IMR-90 (cell line): ENCODE results near the gene COMP. TPM values are rescaled to one million over a fixed set of nuclear protein-coding genes. Genes with fewer than 3 reads are reported as not detected.

Experiments used
- ATAC-seq: fragments of 200-7000 bp; cut with Tn5 transposase; 2 replicates; pipeline ENCODE4 v1.9.1; 2020; ENCODE audit warnings: low read depth, mild to moderate bottlenecking, moderate library complexity
- BruUV-seq: library from RNA; stranded (reverse); fragments of 400-500 nt; replicated peaks from 2 replicates; lab custom pipeline; 2021; lab: Mats Ljungman, UMichigan
- CTCF ChIA-PET: fragments of 300-600 bp; formaldehyde crosslinking; extraction: SDS; loops from one replicate; lab custom pipeline; 2021; ENCODE audit warnings: antibody characterized with exemption; lab: Yijun Ruan, JAX
- POLR2A ChIA-PET: fragments of 300-600 bp; sonication (Branson Sonifier 250); formaldehyde crosslinking; loops from one replicate; lab custom pipeline; 2022; ENCODE audit warnings: antibody characterized with exemption; ENCODE audit not compliant: unreplicated experiment; lab: Charles Lee
- DNase-seq: peaks from one replicate; pipeline ENCODE4 v3.0.0; 2013
- H2AFZ ChIP-seq: replicated peaks from 2 replicates; pipeline ENCODE3; 2013; ENCODE audit warnings: low read length, mild to moderate bottlenecking; ENCODE audit not compliant: poor library complexity
- H2AK5ac ChIP-seq: 2 replicates; pipeline ENCODE4 v1.6.1; 2013; ENCODE audit warnings: low read depth, low read length, inconsistent platforms
- H2AK9ac ChIP-seq: replicated peaks from 2 replicates; pipeline ENCODE3; 2013; ENCODE audit warnings: mild to moderate bottlenecking, low read depth, low read length, moderate library complexity; ENCODE audit not compliant: poor library complexity
- H2BK120ac ChIP-seq: 2 replicates; pipeline ENCODE4 v1.6.1; 2013; ENCODE audit warnings: low read depth, low read length, inconsistent platforms
- H2BK15ac ChIP-seq: 3 replicates; pipeline ENCODE4 v1.6.1; 2013; ENCODE audit warnings: low read depth, low read length, inconsistent platforms
- H2BK20ac ChIP-seq: 2 replicates; pipeline ENCODE4 v1.6.1; 2013; ENCODE audit warnings: low read depth, mild to moderate bottlenecking, inconsistent platforms, low read length, moderate library complexity
- H2BK5ac ChIP-seq: 2 replicates; pipeline ENCODE4 v1.6.1; 2013; ENCODE audit warnings: mild to moderate bottlenecking, low read depth, low read length, inconsistent platforms; ENCODE audit not compliant: poor library complexity, severe bottlenecking
- H3K14ac ChIP-seq: replicated peaks from 2 replicates; pipeline ENCODE4 v1.6.1; 2013; ENCODE audit warnings: low read depth, low read length, inconsistent platforms
- H3K18ac ChIP-seq: 2 replicates; pipeline ENCODE4 v1.6.1; 2013; ENCODE audit warnings: low read depth, low read length, control low read depth
- H3K23ac ChIP-seq: 2 replicates; pipeline ENCODE4 v1.6.1; 2013; ENCODE audit warnings: low read depth, low read length, inconsistent platforms
- H3K27ac ChIP-seq: 2 replicates; pipeline ENCODE4 v1.5.1; 2013; ENCODE audit warnings: mild to moderate bottlenecking, control low read depth, low read length; ENCODE audit not compliant: insufficient read depth
- H3K27me3 ChIP-seq: 2 replicates; pipeline ENCODE4 v1.6.1; 2013; ENCODE audit warnings: low read length; ENCODE audit not compliant: control insufficient read depth, insufficient read depth
- H3K36me3 ChIP-seq: 2 replicates; pipeline ENCODE4 v1.6.1; 2013; ENCODE audit warnings: low read length, mixed read lengths; ENCODE audit not compliant: control insufficient read depth, insufficient read depth
- H3K4ac ChIP-seq: 2 replicates; pipeline ENCODE4 v1.6.1; 2013; ENCODE audit warnings: low read depth, low read length, inconsistent platforms
- H3K4me1 ChIP-seq: 2 replicates; pipeline ENCODE4 v1.6.1; 2013; ENCODE audit warnings: low read length, mixed read lengths; ENCODE audit not compliant: control insufficient read depth, insufficient read depth
- H3K4me2 ChIP-seq: 2 replicates; pipeline ENCODE4 v1.6.1; 2013; ENCODE audit warnings: low read depth, mild to moderate bottlenecking, control low read depth, low read length, moderate library complexity
- H3K4me3 ChIP-seq: 2 replicates; pipeline ENCODE4 v1.5.1; 2013; ENCODE audit warnings: low read depth, mild to moderate bottlenecking, control low read depth, low read length, moderate library complexity; ENCODE audit not compliant: insufficient read depth
- H3K56ac ChIP-seq: 2 replicates; pipeline ENCODE4 v1.6.1; 2013; ENCODE audit warnings: low read length, inconsistent platforms; ENCODE audit not compliant: insufficient read depth; ENCODE audit errors: extremely low read depth
- H3K79me1 ChIP-seq, 2 experiments: 2 replicates each; pipeline ENCODE4 v1.6.1; 2013; ENCODE audit warnings: low read length in 2 of 2, inconsistent platforms in 1 of 2, low read depth in 1 of 2
- H3K9ac ChIP-seq: 2 replicates; pipeline ENCODE4 v1.6.1; 2013; ENCODE audit warnings: low read depth, low read length, control low read depth
- H3K9me1 ChIP-seq: 2 replicates; pipeline ENCODE4 v1.6.1; 2013; ENCODE audit warnings: low read length, inconsistent platforms; ENCODE audit not compliant: insufficient read depth
- H3K9me3 ChIP-seq: 2 replicates; pipeline ENCODE4 v1.6.1; 2013; ENCODE audit warnings: low read length; ENCODE audit not compliant: control insufficient read depth, insufficient read depth
- H4K20me1 ChIP-seq: 2 replicates; pipeline ENCODE4 v1.6.1; 2013; ENCODE audit warnings: low read length, inconsistent platforms; ENCODE audit not compliant: insufficient read depth
- H4K5ac ChIP-seq: 2 replicates; pipeline ENCODE4 v1.6.1; 2013; ENCODE audit warnings: mild to moderate bottlenecking, low read depth, low read length, control low read depth
- H4K8ac ChIP-seq, 2 experiments: 2 replicates each; pipeline ENCODE4 v1.6.1; 2013; ENCODE audit warnings: low read depth in 2 of 2, low read length in 2 of 2, control low read depth in 1 of 2, inconsistent platforms in 1 of 2
- H4K91ac ChIP-seq: 2 replicates; pipeline ENCODE4 v1.6.1; 2013; ENCODE audit warnings: low read depth, low read length, inconsistent platforms; ENCODE audit not compliant: insufficient read depth
- CHD1 ChIP-seq: IDR thresholded peaks from 2 replicates; pipeline ENCODE4 v1.6.1; 2012; ENCODE audit warnings: low read depth, low read length, improper control_type of control experiment
- MAFK ChIP-seq: IDR thresholded peaks from 2 replicates; pipeline ENCODE4 v1.6.1; 2012; ENCODE audit warnings: low read depth, low read length, improper control_type of control experiment
- MAZ ChIP-seq: IDR thresholded peaks from 2 replicates; pipeline ENCODE4 v1.6.1; 2012; ENCODE audit warnings: low read depth, mild to moderate bottlenecking, low read length, improper control_type of control experiment, moderate library complexity, borderline replicate concordance
- POLR2A ChIP-seq: IDR thresholded peaks from 2 replicates; pipeline ENCODE4 v1.6.1; 2012; ENCODE audit warnings: mild to moderate bottlenecking, low read depth, low read length
- RAD21 ChIP-seq: IDR thresholded peaks from 2 replicates; pipeline ENCODE4 v1.6.1; 2012; ENCODE audit warnings: low read length, improper control_type of control experiment
- RFX5 ChIP-seq: IDR thresholded peaks from 2 replicates; pipeline ENCODE4 v1.8.0; 2012; ENCODE audit warnings: low read depth, mild to moderate bottlenecking, low read length, moderate library complexity
- WGBS, 2 experiments: methylation state at CpG; one replicate each; pipeline versions ENCODE4 v1.1.5 to v1.1.7; 2013; ENCODE audit warnings: missing lambda C conversion rate in 2 of 2; ENCODE audit not compliant: insufficient read length in 1 of 2; ENCODE audit errors: extremely low coverage in 2 of 2; 5-methylcytosine and 5-hydroxymethylcytosine counted together
- dilution Hi-C: fragments of 300-500 bp; cut with HindIII; formaldehyde crosslinking; loops from one replicate; pipeline ENCODE4 v1.14.3; 2018; ENCODE audit warnings: low sequenced_read_pairs; ENCODE audit not compliant: unreplicated experiment
- in situ Hi-C: fragments of 300-500 bp; cut with MboI; formaldehyde crosslinking; loops from 3 replicates; pipeline ENCODE4 v1.14.3; 2019; ENCODE audit warnings: low sequenced_read_pairs, inconsistent platforms, mixed read lengths
- intact Hi-C: fragments of 100-400 bp; cut with micrococcal nuclease; formaldehyde crosslinking; loops from 2 replicates; pipeline ENCODE4 v1.10.0; 2022
- polyA plus RNA-seq, 3 experiments: library from polyadenylated mRNA; depleted of rRNA; stranded (reverse); fragments of >200 nt; gene quantifications; 2 replicates each; pipeline ENCODE4 v1.2.3, GENCODE V29; 2012; ENCODE audit warnings: low replicate concordance in 1 of 3
- total RNA-seq: library from RNA; depleted of rRNA; stranded (reverse); fragments of >200 nt; gene quantifications from 2 replicates; pipeline ENCODE4 v1.2.3, GENCODE V29; 2012
- TF ChIP-seq, protein P1 (sequence below): fragments of 150-350 bp; IDR thresholded peaks from 2 replicates; pipeline ENCODE4 v1.6.1; 2016; ENCODE audit warnings: low read depth, mild to moderate bottlenecking, low read length, moderate library complexity, borderline replicate concordance
- TF ChIP-seq, protein P2 (sequence below): conservative IDR thresholded peaks from 2 replicates; pipeline ENCODE4 v1.5.1; 2012; ENCODE audit warnings: mild to moderate bottlenecking, low read depth, low read length, improper control_type of control experiment

COMP gene
- total and polyA plus RNA-seq, 2 of the 4 experiments (the other 2 are of a cell fraction): under 0.01 to 0.43 TPM

DNA sequence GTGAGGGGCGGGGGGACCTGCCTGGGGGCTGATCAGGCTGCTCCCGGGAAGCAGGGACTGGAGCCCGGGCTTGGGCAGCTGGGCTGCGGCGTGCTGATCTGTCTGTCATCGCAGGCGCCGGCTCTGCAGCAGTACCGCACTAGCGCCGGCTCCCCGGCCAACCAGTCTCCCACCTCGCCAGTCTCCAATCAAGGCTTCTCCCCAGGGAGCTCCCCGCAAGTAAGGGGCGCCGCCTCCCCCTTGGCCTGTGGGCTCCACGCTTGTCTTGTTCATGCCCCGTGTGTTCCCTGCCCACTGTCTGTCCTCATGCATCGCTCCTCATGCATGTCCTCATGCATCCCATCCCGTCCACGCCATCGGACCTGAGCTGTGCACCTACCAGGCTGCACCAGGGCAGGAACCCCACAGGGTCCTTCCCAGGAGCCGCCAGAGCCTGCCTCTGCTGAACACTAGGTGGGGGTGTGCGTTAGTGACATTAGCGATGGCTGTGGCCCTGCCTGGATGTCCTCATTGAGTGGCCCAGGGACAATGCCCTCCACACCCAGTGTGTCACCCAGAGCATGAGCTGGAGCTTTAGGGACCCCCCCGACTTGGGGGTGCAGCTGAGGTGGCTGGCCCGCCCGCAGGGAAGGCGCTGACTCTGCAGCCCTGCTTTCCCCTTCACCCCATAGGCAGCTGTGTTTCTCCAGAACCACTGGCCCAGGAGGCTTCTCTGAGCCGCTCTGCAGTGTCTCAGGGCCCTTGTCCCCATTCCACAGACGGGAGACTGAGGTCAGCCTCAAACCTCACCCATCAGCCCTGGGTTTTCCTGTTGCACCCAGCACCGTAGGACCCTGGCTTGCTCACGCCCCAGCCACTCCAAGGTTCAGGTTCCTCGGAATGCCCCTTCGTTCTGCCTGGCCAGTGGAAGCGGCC is 19.5 kb downstream of the COMP start:
- H3K14ac ChIP-seq: no peak overlapping the region
- H2BK5ac ChIP-seq: no peak overlapping the region
- no TSS peak for BruUV-seq
- WGBS, 2 experiments: 90% methylated on average over 18 of the region's 36 CpGs; no CpG with 5 or more reads in 1 of the 2 experiments
- no peak overlapping the region for H2BK120ac ChIP-seq
- no peak overlapping the region for H2AFZ ChIP-seq
- no peak overlapping the region for H4K5ac ChIP-seq
- H2AK9ac ChIP-seq: no peak overlapping the region
- H3K9me1 ChIP-seq: peaks cover 4% of the 10 kb centered on the region; the same call in 1 of the 2 replicates
- no peak overlapping the region for H3K4ac ChIP-seq
- H3K56ac ChIP-seq: no peak overlapping the region
- H4K91ac ChIP-seq: no peak overlapping the region
- ChIA-PET POLR2A (no interaction called here), CTCF (interaction anchor here (0.7 kb wide), 1 partner anchor 9 kb away, joined by 3 read pairs; no protein-coding TSS in a partner anchor)
- no peak overlapping the region for H4K8ac ChIP-seq
- H2BK20ac ChIP-seq: no peak overlapping the region
- H4K20me1 ChIP-seq: peaks cover 16% of the 10 kb centered on the region
- dilution Hi-C loops (no loop called here), intact Hi-C loops (no loop called here), in situ Hi-C loops (no loop called here)
- peaks cover 10% of the 10 kb centered on the region for H3K4me1 ChIP-seq
- H3K23ac ChIP-seq: no peak overlapping the region
- no peak overlapping the region for H3K4me2 ChIP-seq
- H3K79me1 ChIP-seq: no peaks in the 10 kb centered on the region
- ATAC-seq: no peak
- no peaks in the 10 kb centered on the region; the same call in 1 of the 2 replicates for H3K36me3 ChIP-seq
- no peak overlapping the region for H3K9ac ChIP-seq
- TF ChIP-seq POLR2A (no peak), MAFK (no peak), RFX5 (no peak), CHD1 (no peak), RAD21 (peak; percentile 17; the same call in 1 of the 2 replicates), MAZ (no peak)
- TF ChIP-seq, protein P1, sequence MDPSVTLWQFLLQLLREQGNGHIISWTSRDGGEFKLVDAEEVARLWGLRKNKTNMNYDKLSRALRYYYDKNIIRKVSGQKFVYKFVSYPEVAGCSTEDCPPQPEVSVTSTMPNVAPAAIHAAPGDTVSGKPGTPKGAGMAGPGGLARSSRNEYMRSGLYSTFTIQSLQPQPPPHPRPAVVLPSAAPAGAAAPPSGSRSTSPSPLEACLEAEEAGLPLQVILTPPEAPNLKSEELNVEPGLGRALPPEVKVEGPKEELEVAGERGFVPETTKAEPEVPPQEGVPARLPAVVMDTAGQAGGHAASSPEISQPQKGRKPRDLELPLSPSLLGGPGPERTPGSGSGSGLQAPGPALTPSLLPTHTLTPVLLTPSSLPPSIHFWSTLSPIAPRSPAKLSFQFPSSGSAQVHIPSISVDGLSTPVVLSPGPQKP: no peak
- TF ChIP-seq, protein P2, sequence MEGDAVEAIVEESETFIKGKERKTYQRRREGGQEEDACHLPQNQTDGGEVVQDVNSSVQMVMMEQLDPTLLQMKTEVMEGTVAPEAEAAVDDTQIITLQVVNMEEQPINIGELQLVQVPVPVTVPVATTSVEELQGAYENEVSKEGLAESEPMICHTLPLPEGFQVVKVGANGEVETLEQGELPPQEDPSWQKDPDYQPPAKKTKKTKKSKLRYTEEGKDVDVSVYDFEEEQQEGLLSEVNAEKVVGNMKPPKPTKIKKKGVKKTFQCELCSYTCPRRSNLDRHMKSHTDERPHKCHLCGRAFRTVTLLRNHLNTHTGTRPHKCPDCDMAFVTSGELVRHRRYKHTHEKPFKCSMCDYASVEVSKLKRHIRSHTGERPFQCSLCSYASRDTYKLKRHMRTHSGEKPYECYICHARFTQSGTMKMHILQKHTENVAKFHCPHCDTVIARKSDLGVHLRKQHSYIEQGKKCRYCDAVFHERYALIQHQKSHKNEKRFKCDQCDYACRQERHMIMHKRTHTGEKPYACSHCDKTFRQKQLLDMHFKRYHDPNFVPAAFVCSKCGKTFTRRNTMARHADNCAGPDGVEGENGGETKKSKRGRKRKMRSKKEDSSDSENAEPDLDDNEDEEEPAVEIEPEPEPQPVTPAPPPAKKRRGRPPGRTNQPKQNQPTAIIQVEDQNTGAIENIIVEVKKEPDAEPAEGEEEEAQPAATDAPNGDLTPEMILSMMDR: peak; percentile 22; the same call in 1 of the 2 replicates
- no peak overlapping the region for H2AK5ac ChIP-seq
- DNase-seq: no peak
- no peak overlapping the region for H3K27ac ChIP-seq
- no peaks in the 10 kb centered on the region for H3K27me3 ChIP-seq
- H2BK15ac ChIP-seq: no peak overlapping the region
- no peak overlapping the region for H3K18ac ChIP-seq
- H3K9me3 ChIP-seq: no peaks in the 10 kb centered on the region
- H3K4me3 ChIP-seq: no peak overlapping the region
